Loucy (cell line): ENCODE results near the gene HMGXB3.

ENCODE experiments used
- EZH2phosphoT487 ChIP-seq: fragments of 200-600 bp; IDR thresholded peaks from 2 replicates; pipeline ENCODE4 v1.6.1; 2018; ENCODE audit warnings: antibody characterized with exemption, mild to moderate bottlenecking, moderate library complexity, borderline replicate concordance
- TF ChIP-seq, protein P1 (sequence below): fragments of 200-600 bp; sonication (generic); conservative IDR thresholded peaks from 2 replicates; pipeline ENCODE4 v1.5.1; 2014; ENCODE audit warnings: mild to moderate bottlenecking, antibody characterized with exemption, low read length

DNA sequence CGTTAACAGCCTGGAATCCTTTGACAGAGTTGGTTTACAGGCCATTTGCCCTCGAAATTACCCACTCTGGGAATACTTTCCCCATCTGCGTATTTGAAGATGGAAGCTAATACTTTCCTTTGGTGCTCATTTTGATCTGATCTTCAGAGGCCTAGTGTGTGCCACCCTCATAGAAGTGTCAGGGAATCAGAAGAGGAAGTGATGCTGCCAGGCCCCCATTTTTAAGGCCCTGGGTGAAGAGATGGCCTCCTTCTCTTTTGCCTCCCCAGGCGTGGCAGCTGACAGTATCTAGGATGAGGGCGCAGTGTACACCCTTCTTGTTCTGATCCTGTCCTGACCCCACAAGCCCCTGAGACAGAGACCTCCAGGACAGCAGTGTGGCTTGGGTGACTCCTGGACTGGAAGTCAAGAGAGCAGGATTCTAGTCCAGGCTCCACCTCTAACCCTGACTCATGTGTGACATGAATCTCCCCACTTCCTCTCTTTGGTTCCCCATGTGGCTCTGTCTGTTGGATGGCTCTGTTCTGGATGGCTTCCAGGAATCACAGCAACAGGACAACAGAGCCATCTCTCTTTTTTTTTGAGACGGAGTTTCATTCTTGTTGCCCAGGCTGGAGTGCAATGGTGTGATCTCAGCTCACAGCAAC is 58.1 kb downstream of the HMGXB3 start:
- TF ChIP-seq, protein P1, sequence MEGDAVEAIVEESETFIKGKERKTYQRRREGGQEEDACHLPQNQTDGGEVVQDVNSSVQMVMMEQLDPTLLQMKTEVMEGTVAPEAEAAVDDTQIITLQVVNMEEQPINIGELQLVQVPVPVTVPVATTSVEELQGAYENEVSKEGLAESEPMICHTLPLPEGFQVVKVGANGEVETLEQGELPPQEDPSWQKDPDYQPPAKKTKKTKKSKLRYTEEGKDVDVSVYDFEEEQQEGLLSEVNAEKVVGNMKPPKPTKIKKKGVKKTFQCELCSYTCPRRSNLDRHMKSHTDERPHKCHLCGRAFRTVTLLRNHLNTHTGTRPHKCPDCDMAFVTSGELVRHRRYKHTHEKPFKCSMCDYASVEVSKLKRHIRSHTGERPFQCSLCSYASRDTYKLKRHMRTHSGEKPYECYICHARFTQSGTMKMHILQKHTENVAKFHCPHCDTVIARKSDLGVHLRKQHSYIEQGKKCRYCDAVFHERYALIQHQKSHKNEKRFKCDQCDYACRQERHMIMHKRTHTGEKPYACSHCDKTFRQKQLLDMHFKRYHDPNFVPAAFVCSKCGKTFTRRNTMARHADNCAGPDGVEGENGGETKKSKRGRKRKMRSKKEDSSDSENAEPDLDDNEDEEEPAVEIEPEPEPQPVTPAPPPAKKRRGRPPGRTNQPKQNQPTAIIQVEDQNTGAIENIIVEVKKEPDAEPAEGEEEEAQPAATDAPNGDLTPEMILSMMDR: no peak
- TF ChIP-seq EZH2phosphoT487: no peak
